ENCODE data around the gene RPL28.
A peak's percentile ranks its signal among the peaks of the same experiment; 100 is the strongest.

RPL28 gene
- long read RNA-seq, full-length matches to known transcripts = 975 of 1,001 reads
- long read RNA-seq, partial matches to known transcripts = 4 of 1,001 reads
- long read RNA-seq, other reads (novel, unspliced or antisense) = 22 of 1,001 reads

DNA sequence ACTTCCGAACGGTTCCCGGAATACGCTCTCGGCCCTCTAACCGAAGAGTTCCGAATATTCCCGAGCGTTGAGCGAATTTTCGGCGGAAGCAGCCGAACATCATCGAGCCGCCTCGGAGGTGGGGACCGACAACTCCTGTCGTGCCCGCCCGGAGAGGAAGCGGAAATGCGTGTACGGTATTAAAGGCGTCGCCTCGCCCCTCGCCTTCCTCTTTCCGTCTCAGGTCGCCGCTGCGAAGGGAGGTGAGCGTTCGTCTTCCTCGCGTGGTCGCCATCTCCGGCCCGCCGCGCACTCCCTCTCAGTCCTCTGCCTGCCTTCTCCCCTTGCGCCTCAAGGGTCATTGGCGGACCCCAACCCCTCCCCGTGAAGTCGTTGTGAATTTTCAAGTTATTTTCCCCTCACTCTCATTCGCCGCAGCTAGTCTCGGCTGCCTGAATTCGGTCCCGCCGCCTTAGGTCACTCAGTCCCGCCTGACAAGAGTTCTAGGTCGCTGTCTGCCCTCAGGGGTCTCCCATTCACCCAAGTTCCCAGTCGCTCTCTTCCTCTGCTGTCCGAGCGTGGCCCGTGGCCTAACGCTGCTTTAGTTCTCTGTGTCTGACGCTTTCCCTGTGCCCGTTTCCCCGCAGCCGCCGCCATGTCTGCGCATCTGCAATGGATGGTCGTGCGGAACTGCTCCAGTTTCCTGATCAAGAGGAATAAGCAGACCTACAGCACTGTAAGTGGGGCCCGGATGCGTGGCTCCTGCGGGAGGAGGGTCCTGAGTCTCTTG is at the start of gene RPL28:
Gene RPL28 (plus strand): TSS at position 209 of the 769 bp plus-strand sequence. CDS start 426 bp downstream, at position 635.
- peak; percentile 96 to 99 for DNase-seq (ENCODE audit: low read depth in 1 of 2, low spot score in 1 of 2)
- Histone ChIP-seq H3K4me3 (replicated peaks; ENCODE audit: insufficient read depth, low read length) (peak within 1 kb of the TSS; percentile 90), H3K27ac (replicated peaks) (peak within 1 kb of the TSS; percentile 74), H3K27me3 (ENCODE audit: insufficient read depth, poor library complexity, severe bottlenecking) (no peaks in the 10 kb centered on the region)
- TF ChIP-seq GABPA (IDR thresholded peaks at IDR 0.05; ENCODE audit: low read depth) = peak; percentile 83
- peak; percentile 100 for TF ChIP-seq POLR2AphosphoS5 (IDR thresholded peaks at IDR 0.05; ENCODE audit: low read depth)
- peak; percentile 85 for TF ChIP-seq REST (IDR thresholded peaks at IDR 0.05; ENCODE audit: insufficient replicate concordance, low read depth)
- TF ChIP-seq, protein P1, sequence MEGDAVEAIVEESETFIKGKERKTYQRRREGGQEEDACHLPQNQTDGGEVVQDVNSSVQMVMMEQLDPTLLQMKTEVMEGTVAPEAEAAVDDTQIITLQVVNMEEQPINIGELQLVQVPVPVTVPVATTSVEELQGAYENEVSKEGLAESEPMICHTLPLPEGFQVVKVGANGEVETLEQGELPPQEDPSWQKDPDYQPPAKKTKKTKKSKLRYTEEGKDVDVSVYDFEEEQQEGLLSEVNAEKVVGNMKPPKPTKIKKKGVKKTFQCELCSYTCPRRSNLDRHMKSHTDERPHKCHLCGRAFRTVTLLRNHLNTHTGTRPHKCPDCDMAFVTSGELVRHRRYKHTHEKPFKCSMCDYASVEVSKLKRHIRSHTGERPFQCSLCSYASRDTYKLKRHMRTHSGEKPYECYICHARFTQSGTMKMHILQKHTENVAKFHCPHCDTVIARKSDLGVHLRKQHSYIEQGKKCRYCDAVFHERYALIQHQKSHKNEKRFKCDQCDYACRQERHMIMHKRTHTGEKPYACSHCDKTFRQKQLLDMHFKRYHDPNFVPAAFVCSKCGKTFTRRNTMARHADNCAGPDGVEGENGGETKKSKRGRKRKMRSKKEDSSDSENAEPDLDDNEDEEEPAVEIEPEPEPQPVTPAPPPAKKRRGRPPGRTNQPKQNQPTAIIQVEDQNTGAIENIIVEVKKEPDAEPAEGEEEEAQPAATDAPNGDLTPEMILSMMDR (IDR thresholded peaks at IDR 0.05; ENCODE audit: insufficient read depth, low read length) = no peak
- peak; percentile 90; the same call in 1 of the 2 replicates for TF ChIP-seq SPI1 (IDR thresholded peaks at IDR 0.05; ENCODE audit: borderline replicate concordance, low read depth)

DNA sequence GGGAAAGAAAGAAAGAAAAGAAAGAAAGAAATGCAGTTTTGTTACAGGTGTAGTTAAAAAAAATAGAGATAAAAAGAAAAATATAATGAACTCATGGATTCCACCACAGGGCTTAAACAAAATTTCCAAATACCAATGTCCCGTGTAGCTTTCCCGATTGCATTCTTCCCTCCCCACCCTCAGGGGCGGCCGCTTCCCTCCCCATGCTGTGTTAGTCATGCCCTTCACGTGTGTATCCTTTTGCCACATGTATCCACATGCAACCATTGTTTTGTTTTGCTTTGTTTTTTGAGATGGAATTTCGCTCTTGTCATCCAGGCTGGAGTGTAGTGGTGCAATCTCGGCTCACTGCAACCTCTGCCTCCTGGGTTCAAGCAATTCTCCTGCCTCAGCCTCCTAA is 49.6 kb upstream of the RPL28 start:
- Histone ChIP-seq H3K4me3 (replicated peaks; ENCODE audit: insufficient read depth, low read length) (no peak overlapping the region), H3K27me3 (ENCODE audit: insufficient read depth, poor library complexity, severe bottlenecking) (no peaks in the 10 kb centered on the region), H3K27ac (replicated peaks) (no peak overlapping the region)
- no peak for TF ChIP-seq GABPA (IDR thresholded peaks at IDR 0.05; ENCODE audit: low read depth)
- no peak for DNase-seq (ENCODE audit: low read depth in 1 of 2, low spot score in 1 of 2)

DNA sequence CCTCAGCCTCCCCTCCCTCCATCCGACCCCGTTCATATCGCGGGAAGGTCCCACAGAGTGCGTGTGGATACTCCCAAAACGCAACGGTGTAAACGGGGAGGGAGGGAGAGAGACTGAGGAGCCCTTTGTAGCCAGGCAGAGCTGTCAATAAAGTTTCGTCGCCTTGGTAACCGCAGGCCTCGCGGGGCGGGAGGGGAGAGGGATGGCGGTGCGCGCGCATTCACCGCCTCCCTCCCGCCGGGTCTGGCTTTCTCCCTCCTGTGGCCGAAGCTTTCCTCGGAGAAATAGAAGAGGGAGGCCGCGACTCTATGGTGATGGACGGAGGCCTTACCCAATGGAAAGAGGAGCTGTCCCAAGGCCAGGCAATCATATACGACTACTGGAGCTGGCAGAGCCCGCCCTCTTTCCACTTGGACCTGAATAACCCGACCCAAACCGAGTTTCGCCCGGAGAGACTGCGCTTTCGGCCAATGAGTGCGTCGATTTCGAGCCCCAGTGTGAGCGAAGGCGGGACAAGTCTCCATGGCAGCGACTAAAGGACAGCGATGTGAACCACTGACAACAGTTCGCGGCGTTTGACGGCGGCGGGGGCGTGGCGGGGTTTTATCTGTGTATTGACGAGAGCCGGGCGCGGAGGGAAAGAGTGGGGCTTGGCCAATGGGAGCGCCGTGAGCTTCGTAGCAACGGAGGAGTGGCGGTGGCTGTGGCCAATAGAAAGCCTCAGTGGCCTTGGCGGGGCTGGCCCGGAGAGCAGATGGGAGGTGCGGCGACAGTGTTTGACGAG is 46.4 kb upstream of the RPL28 start, which contains the start of gene KMT5C:
Gene KMT5C (plus strand): TSS at position 772 of the 784 bp plus-strand sequence. CDS start 2,061 bp downstream, outside the sequence.
- TF ChIP-seq GABPA (IDR thresholded peaks at IDR 0.05; ENCODE audit: low read depth) = no peak
- no peak for TF ChIP-seq REST (IDR thresholded peaks at IDR 0.05; ENCODE audit: insufficient replicate concordance, low read depth)
- TF ChIP-seq POLR2AphosphoS5 (IDR thresholded peaks at IDR 0.05; ENCODE audit: low read depth) = no peak; the same call in 1 of the 2 replicates
- no peak for TF ChIP-seq SPI1 (IDR thresholded peaks at IDR 0.05; ENCODE audit: borderline replicate concordance, low read depth)
- TF ChIP-seq, protein P1 (IDR thresholded peaks at IDR 0.05; ENCODE audit: insufficient read depth, low read length) = no peak
- peak; percentile 100 for DNase-seq (ENCODE audit: low read depth in 1 of 2, low spot score in 1 of 2)
- Histone ChIP-seq H3K27me3 (ENCODE audit: insufficient read depth, poor library complexity, severe bottlenecking) (no peaks in the 10 kb centered on the region), H3K27ac (replicated peaks) (peak within 1 kb of the TSS; percentile 92), H3K4me3 (replicated peaks; ENCODE audit: insufficient read depth, low read length) (peak within 1 kb of the TSS; percentile 53)
